Measurements from ENCODE around the gene ARHGAP12.
"Not testable (repeated sequence)": the region's sequence is repeated elsewhere in the genome, so short reads cannot be mapped to it uniquely, and the experiment has no call there.

The ARHGAP12 gene

DNA sequence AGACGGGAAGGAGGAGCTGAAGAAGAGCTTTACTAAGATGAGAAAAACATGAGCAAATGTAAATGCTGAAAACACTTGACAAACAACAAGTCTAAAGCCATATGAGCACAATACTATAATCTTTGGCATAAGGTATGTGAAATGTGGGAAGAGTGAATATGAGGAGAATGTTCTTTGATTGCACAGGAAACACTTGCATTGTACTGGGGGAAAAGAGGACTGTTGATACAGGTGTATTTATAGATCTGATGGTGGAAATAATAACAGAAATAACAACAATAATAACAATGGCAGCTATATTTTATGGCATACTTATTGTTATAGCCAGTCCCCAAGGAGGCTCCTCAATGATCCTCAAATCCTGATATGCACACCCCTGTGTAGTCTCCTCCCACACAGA lies 23.0 kb downstream of the ARHGAP12 start:
- peaks cover 8% of the 10 kb centered on the region; the same call in 1 of the 2 replicates for H3K36me3 ChIP-seq (ENCODE audit: insufficient read depth, low read length)
- peaks cover 9% of the 10 kb centered on the region for H3K4me1 ChIP-seq (ENCODE audit: control insufficient read depth, insufficient read depth, low read length, unreplicated experiment)
- H3K27me3 ChIP-seq (ENCODE audit: insufficient read depth, low read length), result no peaks in the 10 kb centered on the region
- no peak overlapping the region for H3K4me3 ChIP-seq (ENCODE audit: low read depth, low read length)
- H3K27ac ChIP-seq (ENCODE audit: low read depth, low read length), result no peak overlapping the region
- peaks cover 90% of the 10 kb centered on the region for H3K79me2 ChIP-seq (ENCODE audit: control insufficient read depth, insufficient read depth, low read length, unreplicated experiment)
- no peak overlapping the region for H2AFZ ChIP-seq (ENCODE audit: low read length, unreplicated experiment)

GRCh38 chr10:31902625-31903024 lies 26.0 kb downstream of the ARHGAP12 start:
- H3K36me3 ChIP-seq (ENCODE audit: insufficient read depth, low read length), result peaks cover 18% of the 10 kb centered on the region
- H3K27ac ChIP-seq (ENCODE audit: low read depth, low read length), result no peak overlapping the region
- no peaks in the 10 kb centered on the region for H3K27me3 ChIP-seq (ENCODE audit: insufficient read depth, low read length)
- no peak overlapping the region for H3K4me3 ChIP-seq (ENCODE audit: low read depth, low read length)
- peaks cover 4% of the 10 kb centered on the region for H3K4me1 ChIP-seq (ENCODE audit: control insufficient read depth, insufficient read depth, low read length, unreplicated experiment)
- peaks cover 92% of the 10 kb centered on the region for H3K79me2 ChIP-seq (ENCODE audit: control insufficient read depth, insufficient read depth, low read length, unreplicated experiment)
- no peak overlapping the region for H2AFZ ChIP-seq (ENCODE audit: low read length, unreplicated experiment)

DNA sequence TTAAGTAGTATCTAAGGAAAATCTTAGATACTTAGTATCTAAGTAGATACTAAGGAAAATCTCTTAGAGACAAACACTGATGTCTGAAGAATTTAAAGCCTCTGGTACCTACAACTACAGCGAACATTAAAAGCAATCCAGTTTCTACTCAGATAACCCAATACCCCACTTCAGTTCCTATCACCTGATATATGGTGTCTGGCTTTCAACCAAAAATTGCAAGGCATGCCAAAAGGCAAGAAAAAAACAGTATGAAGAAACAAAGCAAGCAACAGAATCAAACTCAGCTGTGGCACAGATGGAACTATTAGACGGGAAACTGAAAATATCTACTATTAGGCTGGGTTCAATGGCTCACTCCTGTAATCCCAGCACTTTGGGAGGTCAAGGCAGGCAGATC lies 31.1 kb downstream of the ARHGAP12 start:
- H3K79me2 ChIP-seq (ENCODE audit: control insufficient read depth, insufficient read depth, low read length, unreplicated experiment), result peaks cover 61% of the 10 kb centered on the region

DNA sequence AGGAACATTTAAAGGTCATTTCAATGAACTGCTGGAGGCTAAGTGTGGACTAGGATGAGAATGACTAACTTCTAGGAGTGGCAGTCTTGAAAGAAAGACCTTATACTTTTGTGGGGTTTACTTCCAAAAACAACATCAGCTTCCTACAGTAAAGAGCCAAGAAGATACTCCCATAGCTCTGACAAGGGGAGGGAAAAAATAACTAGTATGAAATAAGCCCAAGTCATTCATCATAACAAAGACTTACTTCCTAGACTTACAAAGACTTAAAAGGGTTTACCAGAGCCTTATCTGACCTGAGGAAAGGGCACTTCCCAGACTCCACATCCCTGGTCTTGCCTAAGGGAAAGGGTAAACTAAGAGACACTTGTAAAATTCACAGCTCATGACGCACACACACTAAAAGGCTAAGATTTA lies 31.7 kb downstream of the ARHGAP12 start:
- Histone ChIP-seq H3K4me3 (ENCODE audit: low read depth, low read length) (peak overlapping the region; percentile 41; the same call in 1 of the 2 replicates), H3K27ac (ENCODE audit: low read depth, low read length) (peak overlapping the region; percentile 74), H3K4me1 (ENCODE audit: control insufficient read depth, insufficient read depth, low read length, unreplicated experiment) (peaks cover 19% of the 10 kb centered on the region), H3K79me2 (ENCODE audit: control insufficient read depth, insufficient read depth, low read length, unreplicated experiment) (peaks cover 56% of the 10 kb centered on the region), H2AFZ (ENCODE audit: low read length, unreplicated experiment) (no peak overlapping the region), H3K27me3 (ENCODE audit: insufficient read depth, low read length) (no peaks in the 10 kb centered on the region), H3K36me3 (ENCODE audit: insufficient read depth, low read length) (peaks cover 11% of the 10 kb centered on the region)

More for the DNA sequence above, 31.1 kb downstream of the ARHGAP12 start:
- no peak overlapping the region for H2AFZ ChIP-seq (ENCODE audit: low read length, unreplicated experiment)
- no peak overlapping the region for H3K4me3 ChIP-seq (ENCODE audit: low read depth, low read length)
- peaks cover 11% of the 10 kb centered on the region for H3K36me3 ChIP-seq (ENCODE audit: insufficient read depth, low read length)
- peak overlapping the region; percentile 74 for H3K27ac ChIP-seq (ENCODE audit: low read depth, low read length)
- H3K4me1 ChIP-seq (ENCODE audit: control insufficient read depth, insufficient read depth, low read length, unreplicated experiment), result peaks cover 19% of the 10 kb centered on the region
- no peaks in the 10 kb centered on the region for H3K27me3 ChIP-seq (ENCODE audit: insufficient read depth, low read length)

GRCh38 chr10:31895722-31896121 lies 32.9 kb downstream of the ARHGAP12 start:
- not testable (repeated sequence) for H3K4me3 ChIP-seq (ENCODE audit: low read depth, low read length); H3K27me3 ChIP-seq (ENCODE audit: insufficient read depth, low read length); H3K27ac ChIP-seq (ENCODE audit: low read depth, low read length); H2AFZ ChIP-seq (ENCODE audit: low read length, unreplicated experiment)
- Histone ChIP-seq H3K36me3 (ENCODE audit: insufficient read depth, low read length) (peaks cover 11% of the 10 kb centered on the region), H3K79me2 (ENCODE audit: control insufficient read depth, insufficient read depth, low read length, unreplicated experiment) (peaks cover 47% of the 10 kb centered on the region), H3K4me1 (ENCODE audit: control insufficient read depth, insufficient read depth, low read length, unreplicated experiment) (peaks cover 19% of the 10 kb centered on the region)

DNA sequence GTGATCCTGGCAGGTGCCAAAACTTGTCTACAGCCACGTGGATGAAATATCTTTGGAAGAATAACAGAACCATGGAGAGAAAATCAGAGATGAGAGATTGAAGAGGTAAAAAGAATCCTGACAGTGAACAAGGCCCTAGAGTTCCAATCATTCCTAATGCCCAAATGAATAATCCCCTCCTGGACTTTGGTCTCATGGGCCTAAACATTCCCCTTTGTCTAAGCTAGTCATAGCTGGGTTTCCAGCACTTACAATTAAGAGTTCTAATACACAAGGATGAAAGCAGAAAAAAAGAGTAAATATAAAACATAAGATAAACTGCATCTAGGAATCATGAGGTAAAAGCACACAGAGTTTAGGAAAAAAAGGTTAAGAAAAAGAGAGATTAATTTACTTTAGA lies 40.2 kb downstream of the ARHGAP12 start:
- Histone ChIP-seq H2AFZ (ENCODE audit: low read length, unreplicated experiment) (no peak overlapping the region), H3K36me3 (ENCODE audit: insufficient read depth, low read length) (no peaks in the 10 kb centered on the region), H3K4me1 (ENCODE audit: control insufficient read depth, insufficient read depth, low read length, unreplicated experiment) (peaks cover 3% of the 10 kb centered on the region), H3K79me2 (ENCODE audit: control insufficient read depth, insufficient read depth, low read length, unreplicated experiment) (peaks cover 35% of the 10 kb centered on the region), H3K4me3 (ENCODE audit: low read depth, low read length) (no peak overlapping the region), H3K27me3 (ENCODE audit: insufficient read depth, low read length) (no peaks in the 10 kb centered on the region), H3K27ac (ENCODE audit: low read depth, low read length) (no peak overlapping the region)

DNA sequence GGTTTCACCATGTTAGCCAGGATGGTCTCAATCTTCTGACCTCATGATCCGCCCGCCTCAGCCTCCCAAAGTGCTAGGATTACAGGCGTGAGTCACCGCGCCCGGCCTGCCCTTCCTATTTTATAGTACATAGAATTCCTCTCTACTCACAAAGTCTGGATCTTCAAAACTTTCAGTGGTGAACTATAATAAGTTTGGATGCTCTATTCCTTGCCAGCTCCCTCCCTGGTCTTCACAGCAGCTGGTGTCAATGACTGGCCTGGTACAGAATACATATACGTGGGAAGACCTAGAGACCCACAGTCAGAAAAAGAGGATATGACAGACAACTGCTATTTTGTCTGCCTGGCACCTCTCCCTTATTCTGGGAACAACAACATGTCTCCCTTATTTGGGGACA lies 40.8 kb downstream of the ARHGAP12 start:
- H3K79me2 ChIP-seq (ENCODE audit: control insufficient read depth, insufficient read depth, low read length, unreplicated experiment), result peaks cover 35% of the 10 kb centered on the region
- H3K27me3 ChIP-seq (ENCODE audit: insufficient read depth, low read length), result no peaks in the 10 kb centered on the region
- no peak overlapping the region for H2AFZ ChIP-seq (ENCODE audit: low read length, unreplicated experiment)
- H3K36me3 ChIP-seq (ENCODE audit: insufficient read depth, low read length), result no peaks in the 10 kb centered on the region
- H3K27ac ChIP-seq (ENCODE audit: low read depth, low read length), result no peak overlapping the region
- no peak overlapping the region for H3K4me3 ChIP-seq (ENCODE audit: low read depth, low read length)
- peaks cover 3% of the 10 kb centered on the region for H3K4me1 ChIP-seq (ENCODE audit: control insufficient read depth, insufficient read depth, low read length, unreplicated experiment)

DNA sequence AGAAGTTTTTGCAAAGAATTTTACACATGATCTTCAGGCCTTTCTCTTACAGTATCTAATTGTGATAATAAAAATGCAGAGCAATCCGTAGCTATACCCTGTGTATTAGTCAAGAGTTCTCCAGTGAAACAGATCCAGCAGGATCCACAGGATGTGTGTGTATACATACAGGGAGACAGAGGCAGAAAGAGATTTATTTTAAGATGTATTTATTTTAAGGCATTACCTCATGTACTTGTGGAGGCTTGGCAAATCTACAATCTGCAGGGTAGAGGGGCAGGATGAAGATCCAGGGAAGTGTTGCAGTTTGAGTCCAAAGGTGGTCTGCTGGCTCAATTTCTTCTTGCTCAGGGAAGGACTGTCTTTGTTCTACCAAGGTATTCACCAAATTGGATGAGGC lies 41.7 kb downstream of the ARHGAP12 start:
- Histone ChIP-seq H3K27ac (ENCODE audit: low read depth, low read length) (no peak overlapping the region), H3K79me2 (ENCODE audit: control insufficient read depth, insufficient read depth, low read length, unreplicated experiment) (peaks cover 35% of the 10 kb centered on the region), H3K4me1 (ENCODE audit: control insufficient read depth, insufficient read depth, low read length, unreplicated experiment) (peaks cover 3% of the 10 kb centered on the region), H2AFZ (ENCODE audit: low read length, unreplicated experiment) (no peak overlapping the region), H3K4me3 (ENCODE audit: low read depth, low read length) (no peak overlapping the region), H3K27me3 (ENCODE audit: insufficient read depth, low read length) (no peaks in the 10 kb centered on the region), H3K36me3 (ENCODE audit: insufficient read depth, low read length) (no peaks in the 10 kb centered on the region)

DNA sequence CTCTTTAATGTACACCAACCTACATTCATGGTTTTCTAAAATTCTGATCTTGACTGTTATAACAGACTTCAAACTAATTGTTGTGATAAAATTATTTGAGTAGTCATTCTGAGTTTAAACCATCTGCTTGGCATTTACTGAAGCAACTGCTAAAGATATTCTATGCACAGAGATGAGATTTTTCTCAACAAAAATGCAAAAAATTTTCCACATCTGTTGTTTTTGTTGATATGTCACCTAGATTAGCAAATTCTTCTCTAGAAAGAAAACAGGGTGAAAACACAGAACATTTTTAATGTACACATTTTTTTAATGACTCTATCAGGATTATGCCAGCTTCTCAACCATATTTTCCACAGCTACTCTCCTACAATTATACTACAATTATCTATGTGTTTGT lies 42.7 kb downstream of the ARHGAP12 start:
- no peaks in the 10 kb centered on the region for H3K36me3 ChIP-seq (ENCODE audit: insufficient read depth, low read length)
- H3K27me3 ChIP-seq (ENCODE audit: insufficient read depth, low read length), result no peaks in the 10 kb centered on the region
- no peak overlapping the region for H3K27ac ChIP-seq (ENCODE audit: low read depth, low read length)
- peaks cover 35% of the 10 kb centered on the region for H3K79me2 ChIP-seq (ENCODE audit: control insufficient read depth, insufficient read depth, low read length, unreplicated experiment)
- peaks cover 8% of the 10 kb centered on the region for H3K4me1 ChIP-seq (ENCODE audit: control insufficient read depth, insufficient read depth, low read length, unreplicated experiment)
- H3K4me3 ChIP-seq (ENCODE audit: low read depth, low read length), result no peak overlapping the region
- no peak overlapping the region for H2AFZ ChIP-seq (ENCODE audit: low read length, unreplicated experiment)

DNA sequence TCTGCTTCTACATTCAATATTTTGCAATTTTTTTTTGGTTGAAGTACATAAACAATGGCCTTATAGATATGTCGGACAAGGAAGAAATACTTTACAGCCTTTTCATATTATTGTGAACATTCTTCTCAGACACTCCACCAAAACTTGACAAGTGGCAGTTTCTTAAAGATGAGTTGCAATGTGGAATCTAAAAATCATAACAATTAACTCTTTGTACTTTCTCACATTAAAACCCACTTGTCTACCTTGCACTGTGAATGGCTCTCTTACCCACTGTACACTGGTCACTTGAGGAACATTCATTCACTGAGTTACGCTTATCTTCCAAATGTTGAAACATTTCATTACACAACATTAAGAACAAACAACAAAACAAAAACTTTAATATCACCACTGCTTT lies 44.2 kb downstream of the ARHGAP12 start:
- Histone ChIP-seq H3K27ac (ENCODE audit: low read depth, low read length) (no peak overlapping the region), H3K27me3 (ENCODE audit: insufficient read depth, low read length) (no peaks in the 10 kb centered on the region), H3K4me3 (ENCODE audit: low read depth, low read length) (no peak overlapping the region), H2AFZ (ENCODE audit: low read length, unreplicated experiment) (no peak overlapping the region), H3K79me2 (ENCODE audit: control insufficient read depth, insufficient read depth, low read length, unreplicated experiment) (peaks cover 26% of the 10 kb centered on the region), H3K36me3 (ENCODE audit: insufficient read depth, low read length) (no peaks in the 10 kb centered on the region), H3K4me1 (ENCODE audit: control insufficient read depth, insufficient read depth, low read length, unreplicated experiment) (peaks cover 8% of the 10 kb centered on the region)

DNA sequence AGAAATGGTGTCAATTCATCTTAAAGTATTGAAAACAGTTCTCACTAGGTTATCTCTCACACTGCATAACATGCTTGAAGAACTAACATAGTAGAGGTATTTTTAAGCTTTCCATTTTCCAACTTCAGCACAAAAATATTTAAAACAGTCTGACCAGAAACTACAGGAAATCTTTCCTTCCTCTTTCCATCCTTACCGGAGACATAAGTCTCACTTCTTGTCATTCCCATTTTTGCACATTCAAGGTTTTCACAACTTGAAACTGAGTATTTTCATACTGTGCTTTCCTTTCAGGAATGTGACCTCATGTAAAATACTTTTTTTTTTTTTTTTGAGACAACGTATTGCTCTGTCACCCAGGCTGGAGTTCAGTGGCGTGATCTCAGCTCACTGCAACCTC lies 45.2 kb downstream of the ARHGAP12 start:
- H2AFZ ChIP-seq (ENCODE audit: low read length, unreplicated experiment), result no peak overlapping the region
- H3K27ac ChIP-seq (ENCODE audit: low read depth, low read length), result no peak overlapping the region
- H3K4me3 ChIP-seq (ENCODE audit: low read depth, low read length), result no peak overlapping the region
- H3K27me3 ChIP-seq (ENCODE audit: insufficient read depth, low read length), result no peaks in the 10 kb centered on the region
- H3K79me2 ChIP-seq (ENCODE audit: control insufficient read depth, insufficient read depth, low read length, unreplicated experiment), result peaks cover 26% of the 10 kb centered on the region
- peaks cover 13% of the 10 kb centered on the region for H3K4me1 ChIP-seq (ENCODE audit: control insufficient read depth, insufficient read depth, low read length, unreplicated experiment)
- H3K36me3 ChIP-seq (ENCODE audit: insufficient read depth, low read length), result no peaks in the 10 kb centered on the region
